ENCODE data around the gene PPP1R13B. TPM values are rescaled to one million over a fixed set of nuclear protein-coding genes. Genes with fewer than 3 reads are reported as not detected.

Gene PPP1R13B
- total RNA-seq, 2 experiments from 2014 or later = 17.0 to 17.7 TPM

DNA sequence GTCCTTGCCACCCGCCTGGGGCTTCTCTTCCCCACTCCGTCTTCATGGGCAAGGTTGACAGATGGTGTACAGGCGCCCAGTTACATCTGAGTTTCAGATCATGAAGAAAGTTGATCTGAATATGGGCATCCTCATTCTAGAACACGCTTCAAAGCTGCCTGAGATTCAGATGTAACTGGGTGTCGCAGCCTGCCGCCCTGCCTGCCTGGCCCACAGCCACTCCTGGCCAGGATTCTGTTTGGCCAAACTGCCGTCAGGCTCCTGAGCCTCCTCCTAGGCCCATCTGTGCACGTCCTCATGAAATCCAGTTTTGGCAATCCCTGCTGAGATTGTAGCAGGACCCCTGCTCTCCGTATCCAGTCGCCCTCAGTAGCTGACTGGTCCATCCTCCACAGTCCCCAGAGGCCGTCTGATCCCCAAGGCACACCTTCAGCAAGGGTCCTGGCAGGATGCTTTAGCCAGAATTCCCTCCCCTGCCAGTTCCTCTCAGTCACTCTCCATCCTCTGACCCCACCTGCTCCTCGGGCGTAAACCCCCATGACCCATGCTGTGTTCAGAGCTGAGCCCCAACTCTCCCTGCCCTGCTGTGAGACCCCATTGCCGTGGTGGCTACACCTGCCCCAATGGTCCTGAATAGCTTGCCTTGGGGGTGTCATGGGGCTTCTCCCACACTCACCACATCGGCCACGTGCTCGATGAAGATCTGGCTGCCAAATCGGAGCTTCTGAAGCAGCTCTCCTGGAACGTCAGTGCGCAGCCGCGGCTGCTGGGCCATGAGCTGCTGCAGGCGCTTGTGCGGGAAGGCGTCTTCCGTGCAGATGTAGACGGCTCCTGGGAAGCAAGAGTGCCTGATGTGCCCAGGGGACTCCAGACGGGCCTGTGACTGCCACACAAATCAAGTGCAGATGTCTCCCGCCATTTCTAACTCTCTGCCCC is 144.6 kb downstream of the PPP1R13B start:
- Mint-ChIP-seq H3K9me3 (no peaks in the 10 kb centered on the region), H3K4me3 (no peak overlapping the region), H3K27me3 (no peaks in the 10 kb centered on the region), H3K4me1 (peaks cover 2% of the 10 kb centered on the region), H3K36me3 (peaks cover 6% of the 10 kb centered on the region), H3K27ac (no peak overlapping the region)
- no peak for DNase-seq
- POLR2A ChIA-PET = interaction anchor here (1.4 kb wide), 1 partner anchor 13 kb away, joined by 3 read pairs; the partner anchor contains the start of genes XRCC3 and ZFYVE21
- no peak for ATAC-seq (ENCODE audit: low read depth)

- H3K27ac Mint-ChIP-seq = peak overlapping the region; percentile 30
- DNase-seq = no peak
- no peaks in the 10 kb centered on the region for H3K9me3 Mint-ChIP-seq
- POLR2A ChIA-PET = no interaction called here
- peaks cover 8% of the 10 kb centered on the region for H3K36me3 Mint-ChIP-seq
- no peaks in the 10 kb centered on the region for H3K27me3 Mint-ChIP-seq
- H3K4me3 Mint-ChIP-seq = no peak overlapping the region
- no peak for ATAC-seq (ENCODE audit: low read depth)
- peaks cover 2% of the 10 kb centered on the region for H3K4me1 Mint-ChIP-seq
Measured at GRCh38 chr14:103702095-103702494, 145.3 kb downstream of the PPP1R13B start.

DNA sequence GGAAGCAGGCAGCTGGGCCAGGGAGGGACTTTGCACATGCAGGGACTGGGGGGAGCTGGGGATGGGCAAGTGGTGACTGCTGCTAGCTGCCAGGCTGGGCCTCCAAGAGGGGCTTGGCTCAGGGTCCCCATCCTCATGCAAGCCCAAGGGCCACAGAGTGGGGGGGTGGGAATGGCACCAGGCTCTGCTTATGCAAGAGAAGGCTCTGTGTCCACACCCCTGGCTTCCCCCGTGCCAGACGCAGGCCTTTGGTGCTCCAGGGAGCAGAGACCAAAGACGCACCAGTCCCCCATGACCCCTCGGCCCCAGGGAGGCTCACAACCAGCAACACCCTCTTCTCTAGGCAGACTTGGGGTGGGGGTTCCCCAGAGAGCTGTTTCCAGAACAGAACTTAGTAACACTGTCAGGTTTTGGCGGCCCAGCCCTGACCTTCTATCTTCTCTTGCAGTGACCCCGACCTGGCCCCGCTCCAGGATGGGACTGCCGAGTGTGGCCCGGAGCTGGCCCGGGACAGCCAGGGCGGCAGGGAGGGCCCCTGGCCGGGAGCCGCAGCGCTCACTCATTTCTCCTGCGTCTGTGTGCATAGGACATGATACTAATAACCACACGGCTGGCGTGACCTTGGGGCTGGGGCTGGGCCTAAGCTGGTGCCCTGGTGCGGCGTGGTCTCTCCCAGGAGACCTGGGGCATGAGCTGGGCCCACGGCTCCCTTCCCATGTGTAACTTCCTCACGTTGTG is 146.5 kb downstream of the PPP1R13B start:
- no peak for DNase-seq
- POLR2A ChIA-PET = interaction anchor here (0.6 kb wide), 1 partner anchor 70 kb away, joined by 3 read pairs; no protein-coding TSS in a partner anchor
- Mint-ChIP-seq H3K27ac (no peak overlapping the region), H3K36me3 (peaks cover 9% of the 10 kb centered on the region), H3K9me3 (no peaks in the 10 kb centered on the region), H3K27me3 (no peaks in the 10 kb centered on the region), H3K4me3 (no peak overlapping the region), H3K4me1 (peaks cover 2% of the 10 kb centered on the region)
- no peak for ATAC-seq (ENCODE audit: low read depth)

DNA sequence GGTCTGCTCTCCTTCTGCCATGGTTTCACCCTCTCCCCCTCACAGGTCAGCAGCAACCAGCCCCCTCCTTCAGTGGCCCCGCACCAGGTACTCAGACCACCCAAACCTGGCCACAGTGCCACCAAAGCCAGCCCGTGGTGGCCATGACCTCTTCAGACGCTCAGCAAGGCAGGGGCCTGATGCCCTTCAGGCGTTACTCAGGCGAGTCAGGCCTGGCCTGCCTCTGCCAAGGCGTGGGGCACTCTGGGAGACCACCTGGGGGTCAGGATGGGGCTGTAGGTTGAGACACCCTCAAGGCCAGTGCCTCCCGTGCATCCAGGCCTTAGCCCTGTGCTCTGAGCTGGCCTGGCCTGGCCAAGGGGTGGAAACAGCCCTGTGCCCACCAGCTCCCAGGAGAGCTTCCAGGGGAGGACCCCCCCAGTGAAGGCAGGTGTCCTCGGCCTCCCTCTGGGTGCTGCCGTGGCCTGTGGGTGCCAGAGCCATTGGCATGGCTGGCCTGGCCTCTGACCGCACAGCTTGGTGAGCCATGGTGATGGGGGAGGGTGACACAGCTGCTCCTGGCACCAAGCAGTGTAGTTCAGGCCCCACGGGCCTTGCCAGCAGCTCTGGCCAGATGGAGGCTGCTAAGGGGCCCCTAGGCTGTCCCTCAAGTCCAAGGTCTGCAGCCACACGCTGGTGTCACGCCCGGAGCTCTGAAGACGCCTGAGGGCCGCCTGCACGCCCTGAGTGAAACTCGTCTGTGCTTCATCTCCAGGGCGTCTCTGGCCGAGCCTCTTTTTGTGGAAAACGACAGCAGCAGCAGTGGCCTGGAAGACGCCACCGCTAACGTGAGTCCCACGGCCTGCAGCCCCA is 147.2 kb downstream of the PPP1R13B start:
- Mint-ChIP-seq H3K9me3 (no peaks in the 10 kb centered on the region), H3K4me1 (peaks cover 2% of the 10 kb centered on the region), H3K27ac (no peak overlapping the region), H3K36me3 (peaks cover 9% of the 10 kb centered on the region), H3K4me3 (no peak overlapping the region), H3K27me3 (no peaks in the 10 kb centered on the region)
- no peak for DNase-seq
- ATAC-seq (ENCODE audit: low read depth) = no peak
- POLR2A ChIA-PET = interaction anchor here (1.4 kb wide), 1 partner anchor 15 kb away, joined by 3 read pairs; the partner anchor contains the start of gene XRCC3

DNA sequence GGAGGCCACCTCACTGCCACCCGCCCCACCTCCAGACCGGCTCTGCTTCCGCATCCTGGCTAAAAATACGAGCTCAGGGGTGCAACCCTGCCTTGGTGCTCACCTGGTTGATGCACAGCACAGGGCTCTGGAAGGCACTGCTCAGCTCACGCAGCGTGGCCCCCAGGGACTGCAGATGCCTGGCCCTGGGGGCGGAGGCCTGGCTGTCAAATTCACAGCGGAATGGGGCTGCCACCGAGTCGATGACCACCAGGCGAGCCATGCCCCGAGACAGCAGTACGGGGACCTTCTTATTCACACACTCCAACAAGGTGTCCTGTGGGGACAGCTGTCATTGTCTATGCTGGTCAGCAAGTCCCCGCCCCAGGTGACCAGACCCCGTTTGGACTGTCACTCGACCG is 148.1 kb downstream of the PPP1R13B start:
- Mint-ChIP-seq H3K4me1 (no peaks in the 10 kb centered on the region), H3K27ac (no peak overlapping the region), H3K27me3 (no peaks in the 10 kb centered on the region), H3K9me3 (no peaks in the 10 kb centered on the region), H3K36me3 (peaks cover 9% of the 10 kb centered on the region), H3K4me3 (no peak overlapping the region)
- no peak for ATAC-seq (ENCODE audit: low read depth)
- POLR2A ChIA-PET = interaction anchor here (1.4 kb wide), 1 partner anchor 15 kb away, joined by 3 read pairs; the partner anchor contains the start of gene XRCC3
- no peak for DNase-seq

DNA sequence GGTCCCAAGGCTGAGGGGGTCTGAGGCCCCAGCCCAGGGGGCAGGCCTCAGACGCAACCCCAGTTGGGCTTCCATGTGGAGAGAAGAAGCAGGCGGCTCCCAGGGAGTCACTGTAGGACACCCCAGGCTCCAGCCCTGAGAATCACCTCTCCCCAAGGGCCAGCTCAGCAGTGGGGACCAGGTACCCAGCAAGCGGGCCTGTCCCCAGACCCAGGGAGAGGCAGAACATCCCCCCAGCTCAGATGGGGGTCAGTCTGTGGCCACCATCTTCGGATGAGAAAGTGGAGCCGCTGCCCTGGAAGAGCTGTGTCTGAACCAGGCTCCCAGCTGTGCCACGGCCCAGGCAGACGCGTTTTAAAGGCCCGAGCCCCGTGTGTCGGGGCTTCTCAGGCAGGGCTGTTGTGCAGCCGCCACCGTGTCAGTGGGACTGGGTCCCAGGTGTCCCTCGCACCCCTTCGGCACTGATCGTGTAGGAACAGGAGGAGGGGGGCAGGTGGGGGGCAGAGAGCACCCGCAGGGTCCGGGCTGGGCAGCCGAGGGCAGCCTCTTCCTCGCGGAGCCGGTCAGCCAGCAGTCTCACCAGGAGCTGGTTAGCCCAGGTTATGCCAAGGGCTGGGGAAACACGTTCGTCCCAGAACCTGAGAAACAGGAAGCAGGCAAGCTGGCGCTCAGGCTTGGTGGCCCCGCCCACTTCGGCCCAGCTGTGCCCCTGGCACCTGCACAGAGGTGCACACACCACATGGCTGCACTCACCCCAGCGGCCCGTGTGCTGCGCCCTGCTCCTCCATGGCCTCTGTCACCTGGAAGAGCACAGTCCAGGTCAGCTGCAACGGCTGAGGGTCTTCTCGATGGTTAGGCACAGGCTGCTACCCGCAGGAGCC is 148.8 kb downstream of the PPP1R13B start:
- Mint-ChIP-seq H3K36me3 (peaks cover 9% of the 10 kb centered on the region), H3K27me3 (no peaks in the 10 kb centered on the region), H3K4me1 (no peaks in the 10 kb centered on the region), H3K27ac (no peak overlapping the region), H3K4me3 (no peak overlapping the region), H3K9me3 (no peaks in the 10 kb centered on the region)
- ATAC-seq (ENCODE audit: low read depth) (no peak), DNase-seq (no peak)
- POLR2A ChIA-PET = no interaction called here

GRCh38 chr14:103697603-103698379 is 149.6 kb downstream of the PPP1R13B start:
- Mint-ChIP-seq H3K4me1 (no peaks in the 10 kb centered on the region), H3K4me3 (no peak overlapping the region), H3K27me3 (no peaks in the 10 kb centered on the region), H3K27ac (peak overlapping the region; percentile 61), H3K36me3 (peaks cover 6% of the 10 kb centered on the region), H3K9me3 (no peaks in the 10 kb centered on the region)
- POLR2A ChIA-PET = no interaction called here
- no peak for DNase-seq
- no peak for ATAC-seq (ENCODE audit: low read depth)

DNA sequence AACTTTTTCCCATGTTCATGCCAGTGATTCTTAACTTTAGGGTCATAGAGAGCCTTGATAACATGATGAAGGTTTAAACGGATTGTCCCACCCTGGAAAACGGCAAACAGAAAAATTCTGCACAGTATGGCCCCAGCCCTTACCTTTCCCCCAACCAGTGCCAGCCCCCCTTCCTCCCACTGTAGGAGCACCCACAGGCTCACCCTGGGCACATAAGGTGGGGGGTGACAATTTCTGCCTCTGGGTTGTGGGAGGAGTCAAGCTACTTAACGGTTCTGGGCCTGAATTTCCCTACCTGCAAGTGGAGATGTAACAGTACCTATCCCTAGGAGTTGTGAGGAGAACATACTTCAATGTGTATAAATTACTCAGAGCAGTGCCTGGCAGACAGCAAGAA is 150.2 kb downstream of the PPP1R13B start:
- Mint-ChIP-seq H3K36me3 (peaks cover 3% of the 10 kb centered on the region), H3K4me3 (no peak overlapping the region), H3K27ac (peak overlapping the region; percentile 61), H3K9me3 (no peaks in the 10 kb centered on the region), H3K27me3 (no peaks in the 10 kb centered on the region), H3K4me1 (no peaks in the 10 kb centered on the region)
- DNase-seq (no peak), ATAC-seq (ENCODE audit: low read depth) (no peak)
- POLR2A ChIA-PET = no interaction called here

DNA sequence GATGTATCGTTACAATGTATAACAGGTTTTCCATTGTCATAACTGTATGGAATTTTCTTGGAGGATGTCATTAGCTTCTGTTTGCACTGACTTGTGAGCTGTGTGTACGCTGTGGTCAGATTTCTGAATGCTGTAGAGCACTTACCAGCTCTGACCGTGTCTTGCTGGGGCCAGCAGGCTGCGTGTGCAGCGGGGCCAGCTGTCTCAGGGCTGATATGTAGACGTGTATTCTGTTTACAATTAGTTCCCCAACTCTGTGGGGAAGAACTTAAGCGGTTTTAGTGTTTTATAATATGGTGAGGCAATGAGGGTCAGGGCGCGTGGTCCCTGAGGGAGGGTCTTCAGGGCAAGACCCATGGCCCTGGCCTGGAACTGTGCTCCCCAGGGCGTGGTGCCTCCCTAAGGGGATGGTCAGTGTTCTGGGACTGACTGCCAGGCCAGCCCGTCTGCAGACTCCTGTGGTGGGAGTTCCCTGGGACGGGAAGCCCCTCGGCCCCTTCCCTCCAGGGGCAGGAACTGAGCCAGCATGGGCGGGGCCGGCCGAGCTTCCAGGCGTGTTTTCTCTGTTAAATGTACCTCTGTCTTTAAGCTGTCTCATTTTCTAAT is 150.8 kb downstream of the PPP1R13B start:
- H3K36me3 Mint-ChIP-seq = peaks cover 3% of the 10 kb centered on the region
- H3K4me3 Mint-ChIP-seq = no peak overlapping the region
- no peaks in the 10 kb centered on the region for H3K9me3 Mint-ChIP-seq
- no peak for DNase-seq
- no peak overlapping the region for H3K27ac Mint-ChIP-seq
- no peaks in the 10 kb centered on the region for H3K27me3 Mint-ChIP-seq
- POLR2A ChIA-PET = no interaction called here
- no peak for ATAC-seq (ENCODE audit: low read depth)
- H3K4me1 Mint-ChIP-seq = no peaks in the 10 kb centered on the region

GRCh38 chr14:103696070-103696402 is 151.3 kb downstream of the PPP1R13B start:
- POLR2A ChIA-PET = no interaction called here
- H3K27me3 Mint-ChIP-seq = no peaks in the 10 kb centered on the region
- H3K4me1 Mint-ChIP-seq = no peaks in the 10 kb centered on the region
- H3K9me3 Mint-ChIP-seq = no peaks in the 10 kb centered on the region
- H3K36me3 Mint-ChIP-seq = peaks cover 3% of the 10 kb centered on the region
- no peak overlapping the region for H3K4me3 Mint-ChIP-seq
- no peak overlapping the region for H3K27ac Mint-ChIP-seq
- ATAC-seq (ENCODE audit: low read depth) (no peak), DNase-seq (no peak)

GRCh38 chr14:103695296-103696069 is 151.9 kb downstream of the PPP1R13B start:
- H3K4me1 Mint-ChIP-seq = no peaks in the 10 kb centered on the region
- DNase-seq (no peak), ATAC-seq (ENCODE audit: low read depth) (no peak)
- no peak overlapping the region for H3K27ac Mint-ChIP-seq
- H3K9me3 Mint-ChIP-seq = no peaks in the 10 kb centered on the region
- H3K27me3 Mint-ChIP-seq = no peaks in the 10 kb centered on the region
- peaks cover 3% of the 10 kb centered on the region for H3K36me3 Mint-ChIP-seq
- H3K4me3 Mint-ChIP-seq = no peak overlapping the region
- POLR2A ChIA-PET = no interaction called here
